CD8-positive, alpha-beta memory T cell (primary cell): ENCODE results near the gene KLK13. TPM values are rescaled to one million over a fixed set of nuclear protein-coding genes. Genes with fewer than 3 reads are reported as not detected.

ENCODE experiments used
- CTCF ChIA-PET: fragments of 350-600 bp; sonication (Branson Sonifier 250); formaldehyde crosslinking; loops from one replicate; lab custom pipeline; 2021; ENCODE audit warnings: antibody characterized with exemption; lab: Charles Lee
- POLR2A ChIA-PET: fragments of 350-600 bp; sonication (Branson Sonifier 250); formaldehyde crosslinking; loops from one replicate; lab custom pipeline; 2021; ENCODE audit warnings: antibody characterized with exemption; lab: Charles Lee
- DNase-seq, 5 donors: peaks; one replicate each; pipeline versions ENCODE4 v3.0.0 to v3.0.0-alpha.2; 2020 to 2022; ENCODE audit warnings: mixed read lengths in 1 of 5
- H3K27ac ChIP-seq: one replicate; pipeline ENCODE4 v1.7.0; 2013; ENCODE audit warnings: low read depth, mild to moderate bottlenecking, low read length, moderate library complexity
- H3K27me3 ChIP-seq: 2 replicates; pipeline ENCODE4 v1.7.0; 2013; ENCODE audit warnings: low read length, mild to moderate bottlenecking; ENCODE audit not compliant: insufficient read depth, poor library complexity, severe bottlenecking
- H3K36me3 ChIP-seq: 2 replicates; pipeline ENCODE4 v1.7.0; 2013; ENCODE audit warnings: mild to moderate bottlenecking, low read length, moderate library complexity; ENCODE audit not compliant: insufficient read depth
- H3K4me1 ChIP-seq: 2 replicates; pipeline ENCODE4 v1.7.0; 2013; ENCODE audit warnings: mild to moderate bottlenecking, low read length, moderate library complexity; ENCODE audit not compliant: insufficient read depth
- H3K4me3 ChIP-seq: 2 replicates; pipeline ENCODE4 v1.7.0; 2013; ENCODE audit warnings: mild to moderate bottlenecking, low read length
- H3K9me3 ChIP-seq: 2 replicates; pipeline ENCODE4 v1.7.0; 2013; ENCODE audit warnings: mild to moderate bottlenecking, low read length
- H3K27ac Mint-ChIP-seq, 8 donors: one replicate each; pipeline ENCODE4 v1.8.0; 2020 to 2021; ENCODE audit warnings: mixed read lengths in 8 of 8, mild to moderate bottlenecking in 6 of 8, inconsistent platforms in 3 of 8, moderate library complexity in 3 of 8
- H3K27me3 Mint-ChIP-seq, 2 donors: one replicate each; pipeline ENCODE4 v1.8.0; 2020 to 2021; ENCODE audit warnings: mixed read lengths in 2 of 2, mild to moderate bottlenecking in 1 of 2, moderate library complexity in 1 of 2
- H3K36me3 Mint-ChIP-seq, 3 donors: one replicate each; pipeline ENCODE4 v1.8.0; 2020 to 2021; ENCODE audit warnings: mixed read lengths in 3 of 3, inconsistent platforms in 1 of 3, mild to moderate bottlenecking in 1 of 3
- H3K4me1 Mint-ChIP-seq, 3 donors: one replicate each; pipeline ENCODE4 v1.8.0; 2020 to 2021; ENCODE audit warnings: mixed read lengths in 3 of 3, inconsistent platforms in 1 of 3, mild to moderate bottlenecking in 1 of 3
- H3K4me3 Mint-ChIP-seq, 7 donors: one replicate each; pipeline ENCODE4 v1.8.0; 2020 to 2021; ENCODE audit warnings: mixed read lengths in 7 of 7, mild to moderate bottlenecking in 6 of 7, moderate library complexity in 4 of 7, inconsistent platforms in 2 of 7
- H3K9me3 Mint-ChIP-seq, 5 donors: one replicate each; pipeline ENCODE4 v1.8.0; 2020 to 2022; ENCODE audit warnings: mixed read lengths in 5 of 5, mild to moderate bottlenecking in 3 of 5, moderate library complexity in 2 of 5, inconsistent platforms in 1 of 5
- polyA plus RNA-seq: library from polyadenylated mRNA; unstranded; fragments of 300-500 nt; fragmentation: Illumina TruSeq; gene quantifications from one replicate; pipeline ENCODE4 v1.2.3, GENCODE V29; 2021
- total RNA-seq, 2 experiments: library from RNA; stranded (reverse); gene quantifications; one replicate each; pipeline ENCODE4 v1.2.3, GENCODE V29; 2021

KLK13 gene
- total and polyA plus RNA-seq, 3 experiments from 2014 or later = not detected

DNA sequence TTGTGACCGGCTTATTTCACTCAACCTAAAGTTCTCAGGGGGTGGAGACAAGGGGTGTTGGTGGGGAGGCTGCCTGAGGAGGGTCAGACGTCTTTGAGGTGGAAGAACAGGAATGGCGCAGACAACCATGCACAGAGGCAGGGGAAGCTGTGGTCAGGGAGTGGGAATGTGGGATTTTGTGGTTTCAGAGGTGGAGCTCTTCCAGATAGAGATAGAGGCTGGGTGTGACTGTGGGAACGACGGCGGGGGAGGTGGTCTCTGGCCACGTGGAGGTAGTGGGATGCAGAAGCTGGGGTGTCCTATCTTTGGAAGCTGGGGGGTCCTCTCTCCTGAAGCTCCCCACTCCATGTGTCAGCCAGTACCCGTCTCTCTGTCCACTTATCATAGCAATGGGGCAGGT is 25.6 kb upstream of the KLK13 start:
- no peaks in the 10 kb centered on the region for H3K27me3 ChIP-seq
- Mint-ChIP-seq H3K4me3 (no peak overlapping the region), H3K4me1 (no peaks in the 10 kb centered on the region), H3K27ac (no peak overlapping the region), H3K36me3 (peaks cover 0 to 3% (median 0%) of the 10 kb centered on the region in 3 donors), H3K27me3 (peaks cover 0 to 2% of the 10 kb centered on the region in 2 donors), H3K9me3 (no peaks in the 10 kb centered on the region)
- POLR2A ChIA-PET = interaction anchor here (0.5 kb wide), 1 partner anchor 41 kb away, joined by 3 read pairs; no protein-coding TSS in a partner anchor
- no peaks in the 10 kb centered on the region for H3K9me3 ChIP-seq
- H3K36me3 ChIP-seq = no peaks in the 10 kb centered on the region
- no peak for DNase-seq
- CTCF ChIA-PET = no interaction called here
- H3K4me1 ChIP-seq = no peaks in the 10 kb centered on the region
- no peak overlapping the region for H3K27ac ChIP-seq
- H3K4me3 ChIP-seq = no peak overlapping the region

DNA sequence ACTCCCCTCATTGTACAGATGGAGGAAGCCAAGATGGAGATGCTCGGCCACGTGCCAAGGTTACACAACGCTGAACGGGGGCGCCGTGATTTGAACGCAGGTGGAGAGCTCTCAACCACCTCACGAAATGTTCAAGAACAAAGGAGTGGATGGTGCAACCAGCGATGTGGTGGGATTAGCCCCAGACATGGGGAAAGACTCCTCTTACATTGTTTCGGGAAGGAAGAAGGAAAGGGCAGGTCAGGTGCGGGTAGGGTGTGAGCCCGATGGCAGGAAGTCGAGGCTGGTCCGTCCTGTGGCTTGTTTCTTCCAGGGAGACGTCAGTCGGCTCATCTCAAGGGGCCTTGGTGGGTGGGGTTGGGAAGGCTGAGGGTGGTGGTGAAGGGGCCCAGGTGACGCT is 24.9 kb upstream of the KLK13 start:
- H3K4me1 Mint-ChIP-seq = no peaks in the 10 kb centered on the region
- DNase-seq = no peak
- no peak overlapping the region for H3K27ac Mint-ChIP-seq
- no peaks in the 10 kb centered on the region for H3K9me3 Mint-ChIP-seq
- Histone ChIP-seq H3K9me3 (no peaks in the 10 kb centered on the region), H3K27me3 (no peaks in the 10 kb centered on the region), H3K4me3 (no peak overlapping the region), H3K36me3 (no peaks in the 10 kb centered on the region), H3K27ac (no peak overlapping the region), H3K4me1 (no peaks in the 10 kb centered on the region)
- POLR2A ChIA-PET = no interaction called here
- H3K27me3 Mint-ChIP-seq = peaks cover 0 to 5% of the 10 kb centered on the region in 2 donors
- H3K36me3 Mint-ChIP-seq = peaks cover 0 to 3% (median 0%) of the 10 kb centered on the region in 3 donors
- no peak overlapping the region for H3K4me3 Mint-ChIP-seq
- CTCF ChIA-PET = no interaction called here

DNA sequence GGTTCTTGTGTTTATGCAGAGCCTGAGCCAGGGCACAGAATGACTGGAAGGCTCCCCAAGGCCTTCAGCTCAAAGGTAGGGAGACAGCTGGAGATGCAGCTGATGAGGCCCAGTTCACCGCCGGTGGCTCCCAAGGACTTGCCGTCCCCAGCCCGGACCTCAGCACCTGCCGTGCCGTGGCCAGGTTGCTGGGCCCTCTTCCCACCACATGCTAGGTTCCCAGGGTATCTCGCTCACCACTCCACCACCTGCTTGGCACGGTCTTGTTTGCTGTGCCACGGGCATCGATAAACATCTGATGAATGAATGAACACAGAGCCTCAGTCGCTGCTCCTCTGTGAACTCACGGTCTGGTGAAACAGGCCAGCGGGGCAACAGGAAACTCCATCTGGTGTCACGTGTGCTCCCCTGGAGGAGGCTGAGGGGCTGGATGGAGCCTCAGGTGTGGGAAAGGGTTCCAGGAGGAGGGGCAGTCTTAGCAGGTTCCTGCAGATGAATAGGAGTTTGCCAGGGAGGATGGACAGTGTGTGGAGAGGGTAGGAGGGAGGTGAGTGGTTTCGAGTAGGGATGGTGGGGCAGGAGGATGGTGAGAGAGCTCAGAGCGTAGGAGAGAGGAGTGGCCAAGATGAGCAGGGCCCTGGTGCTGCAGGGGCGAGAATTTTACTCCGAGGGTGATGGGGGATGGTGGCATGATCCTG is 21.4 kb upstream of the KLK13 start:
- CTCF ChIA-PET = no interaction called here
- Histone ChIP-seq H3K9me3 (no peaks in the 10 kb centered on the region), H3K27ac (no peak overlapping the region), H3K36me3 (no peaks in the 10 kb centered on the region), H3K27me3 (no peaks in the 10 kb centered on the region), H3K4me1 (no peaks in the 10 kb centered on the region), H3K4me3 (no peak overlapping the region)
- POLR2A ChIA-PET = no interaction called here
- Mint-ChIP-seq H3K27ac (peak overlapping the region in 2 of 8 donors; percentile 33 to 50), H3K4me3 (no peak overlapping the region), H3K36me3 (peaks cover 0 to 4% (median 0%) of the 10 kb centered on the region in 3 donors), H3K9me3 (no peaks in the 10 kb centered on the region), H3K27me3 (peaks cover 18 to 20% of the 10 kb centered on the region in 2 donors), H3K4me1 (no peaks in the 10 kb centered on the region)
- DNase-seq = no peak

DNA sequence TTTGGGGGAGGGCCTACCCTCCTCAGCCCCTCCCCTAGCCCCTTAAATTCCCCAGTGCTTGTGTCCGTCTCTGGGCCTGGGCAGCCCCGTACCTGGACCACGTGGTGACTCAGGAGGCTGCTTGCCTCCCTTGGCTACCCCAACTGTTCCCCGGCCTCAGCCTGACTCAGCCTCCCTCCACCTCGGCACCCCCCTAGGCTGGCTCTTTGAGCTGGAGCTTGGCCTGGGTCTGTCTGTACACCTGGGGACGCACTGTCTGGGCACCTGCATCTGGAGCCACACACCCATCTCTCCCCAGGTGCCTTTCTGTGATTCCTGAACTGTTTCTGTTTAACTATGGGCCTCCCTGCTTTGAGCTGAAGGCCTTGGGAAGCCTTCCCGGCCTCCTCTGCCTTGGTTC is 19.6 kb upstream of the KLK13 start:
- Mint-ChIP-seq H3K27ac (no peak overlapping the region), H3K9me3 (no peaks in the 10 kb centered on the region), H3K4me1 (no peaks in the 10 kb centered on the region), H3K4me3 (no peak overlapping the region), H3K36me3 (peaks cover 0 to 3% (median 0%) of the 10 kb centered on the region in 3 donors), H3K27me3 (peaks cover 18 to 20% of the 10 kb centered on the region in 2 donors)
- Histone ChIP-seq H3K27me3 (no peaks in the 10 kb centered on the region), H3K27ac (no peak overlapping the region), H3K9me3 (no peaks in the 10 kb centered on the region), H3K36me3 (no peaks in the 10 kb centered on the region), H3K4me3 (no peak overlapping the region), H3K4me1 (no peaks in the 10 kb centered on the region)
- CTCF ChIA-PET = no interaction called here
- POLR2A ChIA-PET = no interaction called here
- no peak for DNase-seq

DNA sequence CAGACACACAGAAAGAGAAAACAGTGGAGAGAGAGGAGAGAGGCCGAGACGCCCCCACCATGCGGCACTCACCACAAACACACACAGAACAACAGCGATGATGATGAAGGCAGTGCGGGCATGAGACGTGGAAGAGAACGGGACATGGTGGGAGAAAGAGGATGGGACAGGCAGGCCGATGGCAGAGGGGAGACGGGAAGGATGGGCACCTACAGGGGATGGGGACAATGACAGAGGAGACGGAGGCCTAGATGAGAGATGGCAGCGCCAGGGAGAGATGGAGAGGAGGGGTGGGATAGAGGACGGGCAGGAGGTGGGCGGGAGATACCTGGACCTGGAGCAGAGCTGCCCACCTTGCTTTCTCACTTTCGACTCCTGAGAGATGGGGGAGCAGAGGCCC is 18.9 kb upstream of the KLK13 start:
- Mint-ChIP-seq H3K9me3 (no peaks in the 10 kb centered on the region), H3K4me3 (no peak overlapping the region), H3K27ac (no peak overlapping the region), H3K4me1 (no peaks in the 10 kb centered on the region), H3K27me3 (peaks cover 18 to 20% of the 10 kb centered on the region in 2 donors), H3K36me3 (peaks cover 0 to 3% (median 0%) of the 10 kb centered on the region in 3 donors)
- Histone ChIP-seq H3K4me3 (no peak overlapping the region), H3K4me1 (no peaks in the 10 kb centered on the region), H3K36me3 (no peaks in the 10 kb centered on the region), H3K27ac (no peak overlapping the region), H3K9me3 (no peaks in the 10 kb centered on the region), H3K27me3 (no peaks in the 10 kb centered on the region)
- ChIA-PET POLR2A (no interaction called here), CTCF (no interaction called here)
- DNase-seq = no peak

DNA sequence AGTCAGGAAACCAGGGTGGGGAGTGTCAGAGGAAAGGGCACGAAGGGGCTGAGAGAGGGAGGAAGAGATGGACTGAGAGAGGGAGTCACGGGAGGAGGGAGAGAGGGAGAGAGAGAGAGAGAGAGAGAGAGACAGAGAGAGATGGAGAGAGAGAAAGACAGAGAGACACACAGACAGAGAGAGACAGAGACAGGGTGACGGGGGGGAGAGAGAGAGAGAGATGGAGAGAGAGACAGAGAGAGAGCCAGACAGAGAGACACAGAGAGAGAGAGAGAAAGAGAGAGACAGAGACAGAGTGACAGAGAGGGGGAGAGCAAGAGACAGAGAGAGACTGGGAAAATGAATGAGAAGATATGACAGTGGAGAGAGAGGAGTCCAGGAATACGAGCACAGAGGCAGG is 18.3 kb upstream of the KLK13 start:
- no peaks in the 10 kb centered on the region for H3K4me1 Mint-ChIP-seq
- H3K36me3 Mint-ChIP-seq = peaks cover 0 to 2% (median 0%) of the 10 kb centered on the region in 3 donors
- no peak for DNase-seq
- no peaks in the 10 kb centered on the region for H3K9me3 Mint-ChIP-seq
- no peaks in the 10 kb centered on the region for H3K9me3 ChIP-seq
- H3K27ac Mint-ChIP-seq = peak overlapping the region in 1 of 8 donors; percentile 77
- no peak overlapping the region for H3K4me3 Mint-ChIP-seq
- POLR2A ChIA-PET = no interaction called here
- CTCF ChIA-PET = no interaction called here
- no peaks in the 10 kb centered on the region for H3K27me3 ChIP-seq
- H3K27ac ChIP-seq = no peak overlapping the region
- no peaks in the 10 kb centered on the region for H3K36me3 ChIP-seq
- H3K4me1 ChIP-seq = no peaks in the 10 kb centered on the region
- H3K4me3 ChIP-seq = no peak overlapping the region
- H3K27me3 Mint-ChIP-seq = peaks cover 19 to 20% of the 10 kb centered on the region in 2 donors

DNA sequence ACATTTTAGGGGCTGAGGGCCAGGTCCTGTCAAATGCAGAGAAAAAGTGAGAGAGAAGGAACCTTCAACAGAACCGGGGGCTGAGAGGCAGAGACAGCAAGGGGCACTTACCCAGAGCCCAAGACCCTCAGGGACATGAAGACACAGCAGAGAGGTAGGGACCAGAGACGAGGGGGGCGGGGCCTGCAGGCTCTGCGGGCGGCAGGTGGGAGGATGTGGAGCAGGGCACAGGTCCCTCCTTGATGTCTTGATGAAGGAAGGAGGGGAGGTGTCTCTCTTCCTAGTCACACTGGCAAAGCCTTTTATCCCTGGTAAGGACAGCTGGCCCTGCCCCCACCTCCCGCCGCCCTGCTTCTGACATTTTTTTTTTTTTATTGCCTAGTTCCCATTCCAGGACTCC is 17.7 kb upstream of the KLK13 start, which contains the start of gene KLK14:
Gene KLK14, minus strand, starts transcription at position 277 of the 400 bp plus-strand sequence. Its CDS starts 273 bp downstream, at position 4.
- Mint-ChIP-seq H3K27me3 (peaks cover 19 to 20% of the 10 kb centered on the region in 2 donors), H3K36me3 (peaks cover 0 to 2% (median 0%) of the 10 kb centered on the region in 3 donors), H3K4me3 (no peak within 1 kb of the TSS), H3K27ac (peak within 1 kb of the TSS in 2 of 8 donors; percentile 56 to 77), H3K4me1 (no peaks in the 10 kb centered on the region), H3K9me3 (no peaks in the 10 kb centered on the region)
- no peak within 1 kb of the TSS for H3K27ac ChIP-seq
- no peak for DNase-seq
- POLR2A ChIA-PET = no interaction called here
- H3K27me3 ChIP-seq = no peaks in the 10 kb centered on the region
- no peak within 1 kb of the TSS for H3K4me3 ChIP-seq
- CTCF ChIA-PET = no interaction called here
- no peaks in the 10 kb centered on the region for H3K36me3 ChIP-seq
- H3K4me1 ChIP-seq = no peaks in the 10 kb centered on the region
- no peaks in the 10 kb centered on the region for H3K9me3 ChIP-seq

DNA sequence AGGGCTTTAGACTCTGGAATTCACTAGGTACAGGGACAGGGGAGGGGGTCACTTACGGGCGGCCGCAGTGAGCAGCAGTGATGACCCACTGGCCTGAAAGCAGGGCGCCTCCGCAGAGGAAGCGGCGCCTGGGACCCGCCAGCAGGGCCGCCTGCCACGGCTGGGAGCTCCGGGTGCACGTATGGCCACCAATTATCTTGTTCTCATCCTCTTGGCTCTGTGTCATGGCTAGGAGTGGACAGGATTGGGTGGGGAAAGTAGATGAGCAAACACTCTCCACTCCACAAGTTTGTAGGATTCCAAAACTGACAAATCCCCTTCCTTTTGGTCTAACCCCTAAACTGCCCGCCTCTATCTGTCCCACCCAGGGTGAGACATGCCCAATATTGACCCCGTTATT is 16.6 kb upstream of the KLK13 start:
- CTCF ChIA-PET = no interaction called here
- no peak overlapping the region for H3K27ac Mint-ChIP-seq
- Histone ChIP-seq H3K4me3 (no peak overlapping the region), H3K4me1 (no peaks in the 10 kb centered on the region), H3K27me3 (no peaks in the 10 kb centered on the region), H3K36me3 (no peaks in the 10 kb centered on the region), H3K9me3 (no peaks in the 10 kb centered on the region), H3K27ac (no peak overlapping the region)
- no peak for DNase-seq
- POLR2A ChIA-PET = no interaction called here
- H3K4me3 Mint-ChIP-seq = no peak overlapping the region
- no peaks in the 10 kb centered on the region for H3K4me1 Mint-ChIP-seq
- H3K9me3 Mint-ChIP-seq = no peaks in the 10 kb centered on the region
- peaks cover 17 to 20% of the 10 kb centered on the region in 2 donors for H3K27me3 Mint-ChIP-seq
- H3K36me3 Mint-ChIP-seq = peaks cover 0 to 2% (median 0%) of the 10 kb centered on the region in 3 donors
